ENCODE measurements around the gene MAP7D1.

MAP7D1 gene

DNA sequence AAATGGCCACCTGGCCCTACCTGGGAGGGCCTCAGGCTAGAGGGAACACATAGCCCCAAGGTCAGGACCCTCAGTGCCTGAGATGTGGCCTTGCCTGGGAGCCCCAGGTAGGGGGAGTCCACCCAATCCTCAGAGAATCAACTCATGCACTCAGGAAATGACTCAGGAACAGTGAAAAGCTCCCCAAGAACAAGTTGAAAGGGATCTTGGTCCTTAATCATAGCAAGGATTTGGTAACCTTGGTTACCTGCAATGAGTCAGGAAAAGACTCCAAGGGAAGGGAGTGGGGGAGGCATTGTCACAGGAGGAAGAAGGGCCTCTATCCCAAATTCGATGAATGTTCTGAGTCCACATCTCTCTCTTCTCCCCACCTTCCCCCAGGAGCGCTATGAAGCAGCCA lies 17.0 kb downstream of the MAP7D1 start:
- Histone ChIP-seq H3K27me3 (ENCODE audit: control insufficient read depth, insufficient read depth, low read length) (no peaks in the 10 kb centered on the region), H3K4me3 (ENCODE audit: low read depth, low read length) (no peak overlapping the region), H3K9me3 (ENCODE audit: control insufficient read depth, insufficient read depth, low read depth, low read length) (no peaks in the 10 kb centered on the region), H3K36me3 (ENCODE audit: control insufficient read depth, insufficient read depth, low read length) (peaks cover 56% of the 10 kb centered on the region), H3K4me1 (ENCODE audit: control insufficient read depth, insufficient read depth, low read length) (peaks cover 29% of the 10 kb centered on the region), H3K9ac (ENCODE audit: low read length) (no peak overlapping the region), H3K27ac (ENCODE audit: low read depth, low read length) (no peak overlapping the region)

DNA sequence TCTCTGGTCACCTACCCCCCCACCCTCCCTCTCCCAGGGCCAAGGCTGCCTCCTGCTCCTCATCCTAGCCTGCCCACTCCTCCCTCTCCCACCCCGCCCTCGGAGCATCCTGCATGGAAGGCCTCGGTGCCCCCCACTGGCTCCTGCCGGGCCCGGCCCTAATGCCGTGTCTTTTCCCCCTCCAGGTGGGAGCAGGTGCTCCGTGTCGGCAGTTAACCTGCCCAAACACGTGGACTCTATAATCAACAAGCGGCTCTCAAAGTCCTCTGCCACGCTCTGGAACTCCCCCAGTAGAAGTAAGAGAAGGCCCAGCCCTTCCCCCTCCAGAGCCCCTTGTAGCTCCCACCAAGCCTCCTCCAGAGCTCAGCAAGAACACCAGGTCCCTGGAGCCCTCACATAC lies 18.8 kb downstream of the MAP7D1 start:
- H3K27ac ChIP-seq (ENCODE audit: low read depth, low read length), result no peak overlapping the region
- no peaks in the 10 kb centered on the region for H3K9me3 ChIP-seq (ENCODE audit: control insufficient read depth, insufficient read depth, low read depth, low read length)
- peaks cover 42% of the 10 kb centered on the region for H3K4me1 ChIP-seq (ENCODE audit: control insufficient read depth, insufficient read depth, low read length)
- peaks cover 61% of the 10 kb centered on the region for H3K36me3 ChIP-seq (ENCODE audit: control insufficient read depth, insufficient read depth, low read length)
- no peak overlapping the region for H3K4me3 ChIP-seq (ENCODE audit: low read depth, low read length)
- H3K9ac ChIP-seq (ENCODE audit: low read length), result no peak overlapping the region
- H3K27me3 ChIP-seq (ENCODE audit: control insufficient read depth, insufficient read depth, low read length), result no peaks in the 10 kb centered on the region

DNA sequence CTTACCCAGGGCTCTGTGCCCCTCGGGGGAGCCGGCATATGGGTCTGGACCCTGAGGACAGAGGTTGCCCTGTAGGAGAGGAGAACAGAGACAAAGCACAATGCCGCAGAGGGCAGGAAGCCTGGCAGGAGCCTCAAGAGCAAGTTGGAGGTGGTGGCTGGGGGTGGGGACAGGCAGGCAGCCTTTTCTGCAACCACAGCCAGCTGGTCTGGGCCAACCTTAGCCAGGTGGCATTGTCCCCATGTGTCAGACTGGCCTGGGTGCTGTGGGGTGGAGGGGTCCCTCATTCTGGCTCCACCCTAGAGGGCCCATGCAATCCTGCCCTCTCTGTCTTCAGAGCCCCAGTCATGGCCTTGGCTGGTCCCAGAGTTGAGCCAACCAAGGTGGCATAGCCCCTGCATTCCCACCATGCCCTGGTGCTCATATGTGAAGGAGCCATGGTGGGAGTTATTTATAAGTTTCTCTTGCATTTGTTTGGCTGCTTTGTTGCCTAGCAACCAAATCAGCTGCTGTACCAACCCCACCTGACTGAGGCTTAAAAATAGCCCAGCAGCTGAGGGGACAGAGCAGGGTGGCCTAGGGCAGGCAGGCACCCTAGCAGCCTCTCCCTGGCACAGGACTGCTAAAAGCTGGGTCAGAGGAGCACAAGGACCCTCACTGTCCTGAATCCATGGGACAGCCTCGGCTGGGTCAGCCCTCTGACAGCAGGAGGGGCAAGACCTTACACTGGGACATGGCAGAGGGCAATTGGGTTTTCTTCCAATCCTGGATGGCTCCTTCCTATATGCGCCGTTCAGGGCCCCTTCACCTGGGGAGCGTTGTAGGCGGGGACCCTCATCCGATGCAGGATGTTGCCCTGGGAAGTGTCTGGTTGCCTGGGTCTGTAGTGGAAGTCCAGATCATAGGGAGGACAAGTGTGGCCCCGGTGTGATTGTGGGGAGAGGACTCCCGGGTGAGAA lies 19.5 kb downstream of the MAP7D1 start:
- H3K4me1 ChIP-seq (ENCODE audit: control insufficient read depth, insufficient read depth, low read length), result peaks cover 42% of the 10 kb centered on the region
- no peaks in the 10 kb centered on the region for H3K27me3 ChIP-seq (ENCODE audit: control insufficient read depth, insufficient read depth, low read length)
- H3K4me3 ChIP-seq (ENCODE audit: low read depth, low read length), result peak overlapping the region; percentile 40
- peaks cover 66% of the 10 kb centered on the region for H3K36me3 ChIP-seq (ENCODE audit: control insufficient read depth, insufficient read depth, low read length)
- no peak overlapping the region for H3K27ac ChIP-seq (ENCODE audit: low read depth, low read length)
- H3K9ac ChIP-seq (ENCODE audit: low read length), result peak overlapping the region; percentile 9
- no peaks in the 10 kb centered on the region for H3K9me3 ChIP-seq (ENCODE audit: control insufficient read depth, insufficient read depth, low read depth, low read length)

DNA sequence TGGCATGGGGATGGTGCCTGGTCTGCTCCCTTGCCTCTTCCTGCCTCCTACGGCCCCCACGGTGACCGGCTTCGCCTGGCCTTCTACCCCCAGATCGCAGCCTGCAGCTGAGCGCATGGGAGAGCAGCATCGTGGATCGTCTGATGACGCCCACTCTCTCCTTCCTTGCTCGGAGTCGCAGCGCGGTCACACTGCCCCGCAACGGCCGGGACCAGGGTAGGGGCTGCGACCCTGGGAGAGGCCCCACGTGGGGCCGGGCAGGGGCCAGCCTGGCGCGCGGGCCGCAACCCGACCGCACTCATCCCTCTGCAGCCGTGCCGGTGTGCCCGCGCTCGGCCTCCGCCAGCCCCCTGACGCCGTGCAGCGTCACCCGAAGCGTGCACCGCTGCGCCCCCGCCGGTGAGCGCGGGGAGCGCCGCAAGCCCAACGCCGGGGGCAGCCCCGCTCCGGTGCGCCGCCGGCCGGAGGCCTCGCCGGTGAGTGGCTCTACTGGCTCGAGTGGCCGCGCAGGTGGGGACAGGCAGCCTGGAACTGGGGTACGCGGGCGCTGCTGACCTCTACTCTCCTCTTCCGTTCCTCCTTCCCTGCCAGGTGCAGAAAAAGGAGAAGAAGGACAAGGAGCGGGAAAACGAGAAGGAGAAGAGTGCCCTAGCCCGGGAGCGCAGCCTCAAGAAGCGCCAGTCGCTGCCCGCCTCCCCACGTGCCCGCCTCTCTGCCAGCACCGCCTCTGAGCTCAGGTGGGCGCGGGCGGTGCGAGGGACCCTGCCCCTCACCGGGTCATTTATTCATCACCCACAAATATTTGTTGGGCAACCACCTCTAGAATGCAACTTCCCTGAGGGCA lies 20.4 kb downstream of the MAP7D1 start:
- Histone ChIP-seq H3K27me3 (ENCODE audit: control insufficient read depth, insufficient read depth, low read length) (no peaks in the 10 kb centered on the region), H3K9ac (ENCODE audit: low read length) (peak overlapping the region; percentile 9), H3K27ac (ENCODE audit: low read depth, low read length) (no peak overlapping the region), H3K36me3 (ENCODE audit: control insufficient read depth, insufficient read depth, low read length) (peaks cover 65% of the 10 kb centered on the region), H3K4me3 (ENCODE audit: low read depth, low read length) (peak overlapping the region; percentile 40), H3K9me3 (ENCODE audit: control insufficient read depth, insufficient read depth, low read depth, low read length) (no peaks in the 10 kb centered on the region), H3K4me1 (ENCODE audit: control insufficient read depth, insufficient read depth, low read length) (peaks cover 42% of the 10 kb centered on the region)

DNA sequence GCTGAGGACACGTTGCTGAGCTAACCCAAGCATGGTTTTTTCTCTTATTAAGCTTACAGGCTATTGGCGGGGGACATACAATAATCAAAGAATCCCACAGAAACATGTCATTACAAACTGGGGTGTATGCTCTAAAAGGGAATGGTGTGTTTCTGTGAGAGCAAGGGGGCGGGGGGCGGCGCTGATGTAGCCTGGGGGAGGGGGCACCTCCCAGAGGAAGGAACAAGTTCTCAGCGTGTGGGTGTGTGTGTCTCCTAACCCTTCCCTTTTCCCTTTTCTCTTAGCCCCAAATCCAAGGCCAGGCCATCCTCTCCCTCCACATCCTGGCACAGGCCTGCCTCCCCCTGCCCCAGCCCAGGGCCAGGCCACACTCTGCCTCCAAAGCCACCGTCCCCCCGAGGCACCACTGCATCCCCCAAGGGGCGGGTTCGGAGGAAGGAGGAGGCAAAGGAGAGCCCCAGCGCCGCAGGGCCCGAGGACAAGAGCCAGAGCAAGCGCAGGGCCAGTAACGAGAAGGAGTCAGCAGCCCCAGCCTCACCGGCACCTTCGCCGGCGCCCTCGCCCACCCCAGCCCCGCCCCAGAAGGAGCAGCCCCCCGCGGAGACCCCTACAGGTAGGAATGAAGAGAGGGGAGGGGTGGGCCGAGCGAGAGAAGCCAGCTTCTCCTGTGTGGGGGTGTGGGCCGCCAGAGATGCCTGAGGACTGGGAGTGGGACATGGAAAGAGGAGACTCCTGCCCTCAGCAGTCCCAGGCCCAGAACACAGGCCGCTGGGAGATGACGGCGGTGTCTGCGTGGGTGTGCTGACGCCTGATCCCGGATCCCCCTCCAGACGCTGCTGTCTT lies 21.9 kb downstream of the MAP7D1 start:
- Histone ChIP-seq H3K36me3 (ENCODE audit: control insufficient read depth, insufficient read depth, low read length) (peaks cover 56% of the 10 kb centered on the region), H3K4me1 (ENCODE audit: control insufficient read depth, insufficient read depth, low read length) (peaks cover 46% of the 10 kb centered on the region), H3K9ac (ENCODE audit: low read length) (no peak overlapping the region), H3K4me3 (ENCODE audit: low read depth, low read length) (peak overlapping the region; percentile 58), H3K9me3 (ENCODE audit: control insufficient read depth, insufficient read depth, low read depth, low read length) (no peaks in the 10 kb centered on the region), H3K27me3 (ENCODE audit: control insufficient read depth, insufficient read depth, low read length) (no peaks in the 10 kb centered on the region), H3K27ac (ENCODE audit: low read depth, low read length) (no peak overlapping the region)

DNA sequence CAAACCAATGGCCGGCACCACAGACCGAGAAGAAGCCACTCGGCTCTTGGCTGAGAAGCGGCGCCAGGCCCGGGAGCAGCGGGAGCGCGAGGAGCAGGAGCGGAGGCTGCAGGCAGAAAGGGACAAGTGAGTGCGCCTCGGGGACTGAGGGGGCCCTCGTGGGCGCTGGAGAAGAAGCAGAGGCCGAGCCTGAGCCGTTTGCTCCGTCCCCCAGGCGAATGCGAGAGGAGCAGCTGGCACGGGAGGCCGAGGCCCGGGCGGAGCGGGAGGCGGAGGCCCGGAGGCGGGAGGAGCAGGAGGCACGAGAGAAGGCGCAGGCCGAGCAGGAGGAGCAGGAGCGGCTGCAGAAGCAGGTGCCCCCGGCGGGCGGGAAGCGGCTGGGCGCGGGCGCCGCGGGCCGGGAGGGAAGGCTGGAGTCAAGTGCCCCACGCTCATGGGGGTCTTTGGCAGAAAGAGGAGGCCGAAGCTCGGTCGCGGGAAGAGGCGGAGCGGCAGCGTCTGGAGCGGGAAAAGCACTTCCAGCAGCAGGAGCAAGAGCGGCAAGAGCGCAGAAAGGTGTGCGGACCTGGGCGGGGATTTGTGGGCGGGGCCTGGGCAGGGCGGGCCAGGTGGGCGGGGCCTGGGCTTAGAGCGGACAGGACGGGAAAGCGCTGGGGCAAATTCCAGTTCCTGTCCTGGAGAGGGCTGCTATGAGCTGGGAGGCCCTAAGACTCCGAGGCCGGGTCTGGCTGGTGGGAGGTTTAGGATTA lies 22.7 kb downstream of the MAP7D1 start:
- Histone ChIP-seq H3K27ac (ENCODE audit: low read depth, low read length) (0 out of 2 replicates have a peak overlapping the region, but pooled peaks have one; percentile 14), H3K36me3 (ENCODE audit: control insufficient read depth, insufficient read depth, low read length) (peaks cover 48% of the 10 kb centered on the region), H3K4me3 (ENCODE audit: low read depth, low read length) (peak overlapping the region; percentile 58), H3K9ac (ENCODE audit: low read length) (peak overlapping the region; percentile 53), H3K27me3 (ENCODE audit: control insufficient read depth, insufficient read depth, low read length) (no peaks in the 10 kb centered on the region), H3K9me3 (ENCODE audit: control insufficient read depth, insufficient read depth, low read depth, low read length) (no peaks in the 10 kb centered on the region), H3K4me1 (ENCODE audit: control insufficient read depth, insufficient read depth, low read length) (peaks cover 47% of the 10 kb centered on the region)

DNA sequence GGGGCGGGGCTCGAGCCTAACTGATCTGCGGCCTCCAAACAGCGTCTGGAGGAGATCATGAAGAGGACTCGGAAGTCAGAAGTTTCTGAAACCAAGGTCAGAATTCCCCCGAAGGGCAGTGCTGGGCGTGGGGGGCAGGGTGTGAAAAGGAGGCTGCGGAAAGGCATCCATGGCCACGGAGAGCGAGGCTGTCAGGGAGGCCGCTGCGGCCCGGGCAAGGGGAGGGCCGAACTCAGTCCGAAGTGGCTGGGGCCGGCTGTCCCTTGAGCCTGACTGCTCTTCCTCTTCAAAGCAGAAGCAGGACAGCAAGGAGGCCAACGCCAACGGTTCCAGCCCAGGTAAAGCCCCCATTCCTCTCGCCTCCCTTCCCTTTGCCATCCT lies 23.2 kb downstream of the MAP7D1 start:
- H3K36me3 ChIP-seq (ENCODE audit: control insufficient read depth, insufficient read depth, low read length), result peaks cover 42% of the 10 kb centered on the region

DNA sequence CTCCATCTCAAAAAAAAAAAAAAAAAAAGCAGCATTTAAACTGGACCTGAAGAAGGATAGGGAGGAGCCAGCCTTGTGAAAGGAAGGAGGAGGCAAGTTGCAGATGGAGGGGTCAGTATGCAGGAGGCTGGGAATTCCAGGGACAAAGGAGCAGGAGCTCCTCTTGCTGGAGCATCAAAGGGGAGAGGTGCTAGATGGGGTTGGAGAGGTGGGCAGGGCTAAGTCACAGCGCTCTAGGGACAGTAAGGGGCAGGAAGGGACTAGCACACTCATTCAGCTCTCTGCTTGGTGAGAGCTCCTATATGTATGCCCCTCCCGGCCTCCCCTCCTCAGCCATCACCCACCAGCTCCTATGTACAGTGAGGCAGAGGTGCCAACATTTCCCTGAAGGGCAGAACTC lies 26.8 kb downstream of the MAP7D1 start:
- no peaks in the 10 kb centered on the region for H3K9me3 ChIP-seq (ENCODE audit: control insufficient read depth, insufficient read depth, low read depth, low read length)
- no peak overlapping the region for H3K27ac ChIP-seq (ENCODE audit: low read depth, low read length)
- peaks cover 24% of the 10 kb centered on the region for H3K36me3 ChIP-seq (ENCODE audit: control insufficient read depth, insufficient read depth, low read length)
- no peaks in the 10 kb centered on the region for H3K27me3 ChIP-seq (ENCODE audit: control insufficient read depth, insufficient read depth, low read length)
- no peak overlapping the region for H3K4me3 ChIP-seq (ENCODE audit: low read depth, low read length)
- H3K4me1 ChIP-seq (ENCODE audit: control insufficient read depth, insufficient read depth, low read length), result peaks cover 24% of the 10 kb centered on the region
- peak overlapping the region; percentile 3 for H3K9ac ChIP-seq (ENCODE audit: low read length)

More for the DNA sequence above, 23.2 kb downstream of the MAP7D1 start:
- H3K9me3 ChIP-seq (ENCODE audit: control insufficient read depth, insufficient read depth, low read depth, low read length), result no peaks in the 10 kb centered on the region
- no peak overlapping the region for H3K27ac ChIP-seq (ENCODE audit: low read depth, low read length)
- no peaks in the 10 kb centered on the region for H3K27me3 ChIP-seq (ENCODE audit: control insufficient read depth, insufficient read depth, low read length)
- peak overlapping the region; percentile 6 for H3K9ac ChIP-seq (ENCODE audit: low read length)
- H3K4me1 ChIP-seq (ENCODE audit: control insufficient read depth, insufficient read depth, low read length), result peaks cover 47% of the 10 kb centered on the region
- H3K4me3 ChIP-seq (ENCODE audit: low read depth, low read length), result peak overlapping the region; percentile 44

DNA sequence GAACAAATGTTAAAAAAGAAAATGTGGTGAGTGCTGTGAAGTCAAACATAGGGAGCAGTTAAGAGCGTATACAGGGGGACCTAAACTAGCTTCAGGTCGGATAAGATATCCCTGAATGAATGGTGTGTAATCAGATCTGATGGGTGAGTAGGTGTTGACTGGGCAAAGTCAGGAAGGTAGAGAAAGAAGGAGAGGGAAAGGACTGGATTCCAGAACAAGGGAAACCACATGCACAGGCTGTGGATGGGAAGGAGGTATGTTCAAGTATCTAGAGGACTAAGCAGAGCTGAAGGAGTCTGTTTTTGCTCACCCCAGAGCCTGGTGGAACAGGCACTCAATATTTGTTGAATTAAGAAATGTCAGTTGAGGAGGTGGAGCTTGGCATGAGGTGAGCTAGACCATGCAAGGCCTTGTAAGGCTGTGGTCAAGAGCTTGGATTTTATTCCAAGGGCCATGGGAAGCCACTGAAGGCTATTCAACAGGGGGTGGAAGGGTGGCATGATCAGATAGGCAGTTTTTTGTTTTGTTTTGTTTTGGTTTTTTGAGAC lies 27.4 kb downstream of the MAP7D1 start:
- Histone ChIP-seq H3K27me3 (ENCODE audit: control insufficient read depth, insufficient read depth, low read length) (no peaks in the 10 kb centered on the region), H3K9me3 (ENCODE audit: control insufficient read depth, insufficient read depth, low read depth, low read length) (no peaks in the 10 kb centered on the region), H3K27ac (ENCODE audit: low read depth, low read length) (no peak overlapping the region), H3K9ac (ENCODE audit: low read length) (no peak overlapping the region), H3K4me3 (ENCODE audit: low read depth, low read length) (no peak overlapping the region), H3K4me1 (ENCODE audit: control insufficient read depth, insufficient read depth, low read length) (peaks cover 22% of the 10 kb centered on the region), H3K36me3 (ENCODE audit: control insufficient read depth, insufficient read depth, low read length) (peaks cover 24% of the 10 kb centered on the region)
